Measurements from ENCODE around the gene ZNF821.

DNA sequence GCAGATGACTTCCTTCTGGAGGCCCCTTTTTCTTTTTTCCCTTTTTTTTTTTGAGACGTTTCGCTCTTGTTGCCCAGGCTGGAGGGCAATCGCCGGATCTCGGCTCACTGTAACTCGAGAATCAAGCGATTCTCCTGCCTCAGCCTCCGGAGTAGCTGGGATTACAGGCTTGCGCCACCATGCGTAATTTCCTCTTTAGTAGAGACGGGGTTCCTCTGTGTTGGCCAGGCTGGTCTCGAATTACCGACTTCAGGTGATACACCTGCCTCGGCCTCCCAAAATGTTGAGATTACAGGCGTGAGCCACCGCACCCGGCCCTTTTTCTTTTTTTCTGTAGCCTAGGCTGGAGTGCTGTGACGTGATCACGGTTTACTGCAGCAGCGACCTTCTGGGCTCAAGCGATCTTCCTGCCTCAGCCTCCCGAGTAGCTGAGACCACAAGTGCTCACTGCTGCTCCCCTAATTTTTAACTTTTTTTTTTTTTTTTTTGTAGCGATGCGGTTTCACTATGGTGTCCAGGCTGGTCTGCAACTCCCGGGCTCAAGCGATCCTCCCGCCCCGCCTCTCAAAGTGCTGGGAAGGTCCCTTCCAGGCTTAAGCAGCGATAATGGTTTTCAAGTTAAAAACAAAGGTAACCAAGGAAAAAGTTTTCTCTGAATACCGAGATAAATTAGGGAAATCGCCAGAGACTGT lies 10.4 kb upstream of the ZNF821 start:
- no peak for TF ChIP-seq POLR2A (IDR thresholded peaks at IDR 0.05)
- TF ChIP-seq, protein P1, sequence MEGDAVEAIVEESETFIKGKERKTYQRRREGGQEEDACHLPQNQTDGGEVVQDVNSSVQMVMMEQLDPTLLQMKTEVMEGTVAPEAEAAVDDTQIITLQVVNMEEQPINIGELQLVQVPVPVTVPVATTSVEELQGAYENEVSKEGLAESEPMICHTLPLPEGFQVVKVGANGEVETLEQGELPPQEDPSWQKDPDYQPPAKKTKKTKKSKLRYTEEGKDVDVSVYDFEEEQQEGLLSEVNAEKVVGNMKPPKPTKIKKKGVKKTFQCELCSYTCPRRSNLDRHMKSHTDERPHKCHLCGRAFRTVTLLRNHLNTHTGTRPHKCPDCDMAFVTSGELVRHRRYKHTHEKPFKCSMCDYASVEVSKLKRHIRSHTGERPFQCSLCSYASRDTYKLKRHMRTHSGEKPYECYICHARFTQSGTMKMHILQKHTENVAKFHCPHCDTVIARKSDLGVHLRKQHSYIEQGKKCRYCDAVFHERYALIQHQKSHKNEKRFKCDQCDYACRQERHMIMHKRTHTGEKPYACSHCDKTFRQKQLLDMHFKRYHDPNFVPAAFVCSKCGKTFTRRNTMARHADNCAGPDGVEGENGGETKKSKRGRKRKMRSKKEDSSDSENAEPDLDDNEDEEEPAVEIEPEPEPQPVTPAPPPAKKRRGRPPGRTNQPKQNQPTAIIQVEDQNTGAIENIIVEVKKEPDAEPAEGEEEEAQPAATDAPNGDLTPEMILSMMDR (IDR thresholded peaks at IDR 0.05) = peak in 2 of 6 experiments; percentile 4 to 6

Measured in Peyer's patch (tissue), 4 donors.